K562 (cell line): ENCODE measurements around the gene ZKSCAN7. TPM values are rescaled to one million over a fixed set of nuclear protein-coding genes. Genes with fewer than 3 reads are reported as not detected.

ENCODE experiments used
- ATAC-seq: fragments of 200-7000 bp; cut with Tn5 transposase; 3 replicates; pipeline ENCODE4 v1.9.1; 2020; ENCODE audit warnings: moderate library complexity
- BruUV-seq: library from RNA; stranded (reverse); fragments of 400-500 nt; replicated peaks from 2 replicates; lab custom pipeline; 2021; lab: Mats Ljungman, UMichigan
- CTCF ChIA-PET: fragments of 300-600 bp; formaldehyde crosslinking; extraction: SDS; loops from one replicate; lab custom pipeline; 2021; ENCODE audit warnings: low intra/inter-chr PET ratio; lab: Yijun Ruan, JAX
- POLR2A ChIA-PET: fragments of 300-600, 350-650 bp; sonication (Branson Sonifier 250); formaldehyde crosslinking; extraction: SDS; loops from one replicate; lab custom pipeline; 2021; ENCODE audit warnings: antibody characterized with exemption, inconsistent platforms; lab: Yijun Ruan, JAX
- DNase-seq, 4 experiments: peaks; one replicate each; pipeline versions ENCODE4 v3.0.0 to v3.0.0-alpha.2; 2011 to 2018; ENCODE audit warnings: low spot score in 3 of 4, mixed read lengths in 3 of 4; ENCODE audit errors: extremely low read depth in 1 of 4
- FAIRE-seq: peaks from 2 replicates; lab custom pipeline; 2011; peaks lifted over from hg19 to GRCh38; lab: Jason Lieb, UNC
- H2AFZ ChIP-seq: 2 replicates; pipeline ENCODE4 v1.6.0; 2011; ENCODE audit warnings: low read depth, low read length, control low read depth, inconsistent platforms
- H3K27ac ChIP-seq: fragments of 200-600 bp; 3 replicates; pipeline ENCODE4 v1.8.0; 2011; ENCODE audit warnings: low read depth, mild to moderate bottlenecking, control low read depth, inconsistent platforms, low read length, moderate library complexity, mixed read lengths; ENCODE audit errors: extremely low read depth
- H3K27me3 ChIP-seq, 2 experiments: fragments of 300-600 bp in 1 of 2; 2 replicates in 1 of 2; 3 replicates in 1 of 2; pipeline versions ENCODE4 v1.6.0 to v1.8.0; 2011; ENCODE audit warnings: inconsistent platforms in 2 of 2, low read length in 2 of 2, mild to moderate bottlenecking in 1 of 2, mixed read lengths in 1 of 2, moderate library complexity in 1 of 2; ENCODE audit not compliant: control insufficient read depth in 2 of 2, insufficient read depth in 2 of 2
- H3K36me3 ChIP-seq: fragments of 300-600 bp; 3 replicates; pipeline ENCODE4 v1.8.0; 2011; ENCODE audit warnings: mild to moderate bottlenecking, low read length, inconsistent platforms; ENCODE audit not compliant: control insufficient read depth, insufficient read depth
- H3K4me1 ChIP-seq, 2 experiments: fragments of 200-600 bp in 1 of 2; replicated peaks in 1 of 2; 2 replicates in 1 of 2; 3 replicates in 1 of 2; pipeline versions ENCODE4 v1.5.1 to v1.8.0; 2011; ENCODE audit warnings: inconsistent platforms in 2 of 2, low read length in 2 of 2, mild to moderate bottlenecking in 1 of 2, mixed read lengths in 1 of 2, moderate library complexity in 1 of 2; ENCODE audit not compliant: control insufficient read depth in 2 of 2, insufficient read depth in 2 of 2
- H3K4me2 ChIP-seq: 2 replicates; pipeline ENCODE4 v1.6.1; 2011; ENCODE audit warnings: low read length, control low read depth, inconsistent platforms, mixed read lengths; ENCODE audit not compliant: insufficient read depth
- H3K4me3 ChIP-seq: fragments of 200-600 bp; sonication (generic), shearing (Covaris generic); 2 replicates; pipeline ENCODE4 v1.5.1; 2016; ENCODE audit warnings: control low read depth, inconsistent platforms
- H3K79me2 ChIP-seq: fragments of 200-600 bp; 3 replicates; pipeline ENCODE4 v1.8.0; 2011; ENCODE audit warnings: low read length, inconsistent platforms; ENCODE audit not compliant: control insufficient read depth, insufficient read depth
- H3K9ac ChIP-seq, 2 experiments: 2 replicates each; pipeline versions ENCODE4 v1.6.0 to v1.6.1; 2011; ENCODE audit warnings: low read depth in 2 of 2, low read length in 2 of 2, control low read depth in 1 of 2, inconsistent platforms in 1 of 2, mild to moderate bottlenecking in 1 of 2, mixed read lengths in 1 of 2; ENCODE audit not compliant: insufficient read depth in 1 of 2
- H3K9me1 ChIP-seq: one replicate; pipeline ENCODE4 v1.6.0; 2011; ENCODE audit warnings: inconsistent platforms, mild to moderate bottlenecking, low read length, moderate library complexity; ENCODE audit not compliant: control insufficient read depth, insufficient read depth
- H3K9me3 ChIP-seq: replicated peaks from 2 replicates; pipeline ENCODE4 v1.5.1; 2011; ENCODE audit warnings: low read depth, low read length, inconsistent platforms; ENCODE audit not compliant: control insufficient read depth, insufficient read depth
- H4K20me1 ChIP-seq: replicated peaks from 2 replicates; pipeline ENCODE4 v1.6.1; 2011; ENCODE audit warnings: low read length, inconsistent platforms, mixed read lengths; ENCODE audit not compliant: control insufficient read depth, insufficient read depth
- C11orf30 ChIP-seq: fragments of 450-650 bp; IDR thresholded peaks from 2 replicates; pipeline ENCODE4 v1.6.1; 2016; ENCODE audit warnings: low read depth, mild to moderate bottlenecking
- MGA ChIP-seq: fragments of 450-650 bp; IDR thresholded peaks from 2 replicates; pipeline ENCODE4 v1.6.1; 2016; ENCODE audit warnings: mild to moderate bottlenecking, moderate library complexity
- RNF219 ChIP-seq: fragments of 250-450 bp; sonication (Bioruptor Pico); IDR thresholded peaks from 2 replicates; pipeline ENCODE4 v1.5.0; 2022; ENCODE audit warnings: mild to moderate bottlenecking
- SMARCA5 ChIP-seq: fragments of 450-650 bp; IDR thresholded peaks from 2 replicates; pipeline ENCODE4 v1.6.1; 2016
- XRCC3 ChIP-seq: fragments of 450-650 bp; IDR thresholded peaks from 2 replicates; pipeline ENCODE4 v1.6.1; 2017; ENCODE audit warnings: mild to moderate bottlenecking, moderate library complexity
- ZNF121 ChIP-seq: sonication (generic); formaldehyde crosslinking; conservative IDR thresholded peaks from 2 replicates; pipeline ENCODE4 v1.8.0; 2022; ENCODE audit warnings: missing genetic modification reagents
- ZNF175 ChIP-seq: fragments of 200-800 bp; sonication (Bioruptor generic); IDR thresholded peaks from 2 replicates; pipeline ENCODE4 v1.6.1; 2016; ENCODE audit warnings: low read depth, mild to moderate bottlenecking, missing genetic modification characterization, missing compliant biosample characterization
- ZNF512 ChIP-seq: IDR thresholded peaks from 2 replicates; pipeline ENCODE4 v1.6.1; 2016; ENCODE audit warnings: missing genetic modification characterization, missing compliant biosample characterization
- WGBS: fragments of 100-300 bp; shearing (Covaris generic); methylation state at CpG from one replicate; pipeline ENCODE4 v1.1.6; 2016; ENCODE audit warnings: low coverage, mixed read lengths; ENCODE audit not compliant: insufficient coverage; ENCODE audit errors: missing lambda C conversion rate; 5-methylcytosine and 5-hydroxymethylcytosine counted together
- in situ Hi-C: fragments of 300-500 bp; cut with MboI; formaldehyde crosslinking; loops from 4 replicates; pipeline ENCODE4 v1.15.0; 2018; ENCODE audit warnings: inconsistent platforms, mixed read lengths
- intact Hi-C: fragments of 100-400 bp; cut with micrococcal nuclease; formaldehyde crosslinking; loops from 2 replicates; pipeline ENCODE4 v1.14.2; 2022
- polyA plus RNA-seq, 8 experiments: library from polyadenylated mRNA; depleted of rRNA in 4 of 8; stranded (reverse) in 5 of 8; unstranded in 3 of 8; fragments of >200 nt; fragmentation: Nextera tagmentation in 2 of 8; fragmentation: Illumina TruSeq in 1 of 8; extraction: Ambion mirVana in 2 of 8; extraction: Trizol in 1 of 8; gene quantifications; 2 replicates each; pipeline versions ENCODE4 v1.2.1 to v1.2.3, GENCODE V29; 2011 to 2014; ENCODE audit warnings: inconsistent platforms in 1 of 8, missing spikeins in 1 of 8
- total RNA-seq, 7 experiments: library from RNA; depleted of rRNA in 6 of 7; stranded (reverse); fragments of >200 nt in 6 of 7; fragmentation: Illumina TruSeq in 2 of 7; extraction: Trizol in 2 of 7; gene quantifications; 2 replicates each; pipeline versions ENCODE4 v1.2.1 to v1.2.3, GENCODE V29; 2011 to 2021; ENCODE audit warnings: low replicate concordance in 1 of 7

Gene ZKSCAN7
- total and polyA plus RNA-seq, 9 of the 15 experiments (the other 6 are each of a cell fraction or from before 2014, with no cell fraction given): not detected

GRCh38 chr3:44557074-44557473 lies 2.1 kb downstream of the ZKSCAN7 start:
- CTCF ChIA-PET: no interaction called here
- H3K9me1 ChIP-seq: no peaks in the 10 kb centered on the region
- no TSS peak for BruUV-seq
- no peak overlapping the region for H3K27ac ChIP-seq
- no peak overlapping the region for H3K4me2 ChIP-seq
- POLR2A ChIA-PET: no interaction called here
- no peak for ATAC-seq
- peaks cover 5% of the 10 kb centered on the region; the same call in 1 of the 2 replicates for H3K9me3 ChIP-seq
- peaks cover 11 to 19% of the 10 kb centered on the region in 2 experiments; a peak in 4 of 5 replicates for H3K27me3 ChIP-seq
- peaks cover 0 to 6% of the 10 kb centered on the region in 2 experiments; a peak in 2 of 5 replicates for H3K4me1 ChIP-seq
- no peak overlapping the region for H3K4me3 ChIP-seq
- no peak overlapping the region for H2AFZ ChIP-seq
- no peak overlapping the region for H3K9ac ChIP-seq
- no peak for FAIRE-seq
- no peaks in the 10 kb centered on the region for H3K36me3 ChIP-seq
- WGBS: 0% methylated on average over 9 of the region's 9 CpGs
- no peaks in the 10 kb centered on the region for H3K79me2 ChIP-seq
- in situ Hi-C loops (no loop called here), intact Hi-C loops (no loop called here)
- no peak for DNase-seq
- no peaks in the 10 kb centered on the region for H4K20me1 ChIP-seq
- TF ChIP-seq MGA: no peak
- no peak for TF ChIP-seq ZNF121
- no peak for TF ChIP-seq RNF219
- TF ChIP-seq ZNF512 (tag): no peak
- TF ChIP-seq SMARCA5: no peak
- no peak for TF ChIP-seq C11orf30
- no peak for TF ChIP-seq ZNF175 (CRISPR knock-in tag)
- no peak for TF ChIP-seq XRCC3
